NCI-H146 treated with DMSO at 0.1 percent for 48 hours (cell line): ENCODE data around the gene PPFIA1.
"Not testable (repeated sequence)": the region's sequence is repeated elsewhere in the genome, so short reads cannot be mapped to it uniquely, and the experiment has no call there.

Experiments used
- DNase-seq: peaks from one replicate; lab custom pipeline; 2025; ENCODE audit not compliant: unreplicated experiment; lab: John Stamatoyannopoulos, UW

The PPFIA1 gene

DNA sequence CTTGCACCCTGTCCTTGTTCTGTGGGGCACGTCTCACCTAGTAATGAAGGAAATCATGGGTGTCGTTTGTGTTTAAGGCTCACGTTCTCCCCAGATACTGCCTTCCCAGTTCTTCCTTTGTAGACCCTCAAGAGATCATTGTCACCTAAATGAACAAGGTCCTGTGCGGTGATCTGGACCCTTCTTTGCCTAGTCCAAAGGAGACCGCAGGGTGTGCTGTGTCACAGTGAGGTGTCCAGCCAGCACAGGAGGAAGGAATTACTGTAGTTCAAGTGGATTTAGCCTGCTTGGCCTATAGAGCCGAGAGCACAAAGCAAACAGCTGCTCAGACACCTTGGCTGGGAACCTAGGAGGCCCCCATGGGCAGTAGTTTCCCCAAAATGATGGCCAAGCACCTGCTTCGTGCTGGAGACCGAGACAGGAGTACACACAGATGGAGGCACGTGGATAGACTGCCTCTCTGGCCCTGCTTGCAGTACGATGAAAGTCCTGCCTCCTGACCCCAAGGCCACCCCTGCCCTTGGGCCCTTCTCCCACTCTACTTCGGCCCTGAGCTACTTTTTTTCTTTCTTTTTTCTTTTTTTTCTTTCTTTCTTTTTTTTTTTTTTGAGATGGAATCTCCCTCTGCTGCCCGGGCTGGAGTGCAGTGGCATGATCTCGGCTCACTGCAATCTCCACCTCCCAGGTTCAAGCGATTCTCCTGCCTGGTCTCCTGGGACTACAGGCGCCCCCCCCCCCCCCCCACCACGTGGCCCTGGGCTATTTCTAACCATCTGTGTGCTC lies 19.4 kb upstream of the PPFIA1 start:
- DNase-seq: no peak

DNA sequence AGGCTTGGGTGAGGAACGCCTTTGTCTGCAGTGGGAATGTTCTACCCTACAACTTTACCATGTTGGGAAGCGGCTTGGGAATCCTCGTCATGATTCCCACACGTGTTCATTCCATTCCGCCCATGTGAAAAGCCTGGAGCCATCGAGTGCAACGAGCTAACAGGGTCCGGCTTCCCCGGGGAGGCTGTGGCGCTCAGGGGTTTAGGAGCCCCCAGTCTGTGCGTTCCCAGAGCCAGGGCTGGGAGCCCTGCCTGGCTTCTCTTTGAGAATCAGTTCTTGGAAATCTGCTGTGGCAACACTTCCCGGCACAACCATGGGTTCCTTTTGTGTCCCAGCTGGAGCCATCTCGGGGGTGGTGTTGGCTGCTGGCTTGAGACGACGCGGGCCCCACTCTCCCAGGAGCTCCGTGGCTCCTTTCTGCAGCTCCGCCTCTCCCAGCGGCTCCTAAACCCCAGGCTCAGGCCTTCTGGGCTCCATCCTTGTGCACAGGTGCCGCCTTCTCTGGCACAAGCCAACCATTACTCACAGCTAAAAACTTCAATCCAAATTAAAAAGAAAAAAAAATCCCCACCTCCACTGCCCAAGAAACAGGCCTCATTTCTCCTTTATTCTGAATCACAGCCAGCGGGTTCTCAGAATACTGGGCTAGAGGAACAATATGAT lies 18.7 kb upstream of the PPFIA1 start:
- DNase-seq: no peak

DNA sequence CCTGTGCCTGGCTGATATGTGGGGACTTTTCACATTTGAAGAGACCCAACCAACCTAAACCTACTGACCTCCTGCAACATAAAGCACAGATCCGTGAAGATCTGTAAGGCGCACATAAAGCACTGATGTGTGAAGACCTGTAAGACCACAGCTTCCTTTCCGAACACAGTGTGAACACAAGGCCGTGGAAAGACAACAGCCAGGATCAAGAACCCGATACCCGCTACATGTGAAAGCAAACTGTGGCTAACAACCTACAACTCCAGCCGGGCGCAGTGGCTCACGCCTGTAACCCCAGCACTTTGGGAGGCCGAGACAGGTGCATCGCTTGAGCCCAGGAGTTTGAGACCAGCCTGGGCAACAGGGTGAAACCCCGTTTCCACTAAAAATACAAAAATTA lies 17.6 kb upstream of the PPFIA1 start:
- no peak for DNase-seq

DNA sequence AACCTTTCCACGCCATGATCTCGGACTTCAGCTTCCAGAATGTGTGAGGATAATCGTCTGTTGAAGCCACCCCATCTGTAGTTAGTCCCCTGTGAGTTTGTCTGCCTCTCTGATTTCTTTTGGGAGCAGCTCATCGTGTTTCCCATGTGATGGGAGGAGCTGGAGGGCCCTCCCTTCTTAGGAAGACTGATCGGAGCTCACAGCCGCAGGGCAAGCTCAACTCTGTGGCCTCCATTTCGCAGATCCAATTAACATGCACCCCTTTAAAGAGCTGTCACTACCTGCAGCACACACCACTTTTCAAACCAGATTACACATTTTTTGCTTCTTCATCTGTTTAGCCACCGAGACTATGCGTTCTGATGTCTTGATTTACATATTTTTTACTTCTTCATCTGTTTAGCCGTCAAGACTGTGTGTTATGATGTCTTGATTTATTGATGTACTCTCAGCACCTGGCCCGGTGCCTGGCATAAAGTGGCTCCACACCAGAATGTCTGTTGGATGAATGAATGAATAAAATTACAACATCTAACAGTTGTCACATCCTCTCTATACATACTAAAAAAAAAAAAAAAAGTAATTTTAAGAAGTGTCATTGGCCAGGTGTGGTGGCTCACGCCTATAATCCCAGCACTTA lies 14.9 kb upstream of the PPFIA1 start:
- no peak for DNase-seq

DNA sequence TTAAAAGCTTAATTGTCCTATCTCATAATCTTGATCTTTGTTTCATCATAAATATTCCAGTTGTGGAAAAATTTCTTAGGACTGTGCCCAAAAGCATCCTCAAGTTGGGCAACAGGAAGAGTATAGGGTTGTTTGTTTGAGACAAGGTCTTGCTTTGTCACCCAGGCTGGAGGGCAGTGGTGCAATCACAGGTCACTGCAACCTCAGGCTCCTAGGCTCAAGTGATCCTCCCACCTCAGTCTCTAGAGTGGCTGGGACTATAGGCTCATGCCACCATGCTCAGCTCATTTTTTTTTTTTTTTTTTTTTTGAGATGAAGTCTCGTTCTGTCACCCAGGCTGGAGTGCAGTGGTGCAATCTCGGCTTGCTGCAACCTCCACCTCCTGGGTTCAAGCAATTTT lies 11.4 kb upstream of the PPFIA1 start:
- not testable (repeated sequence) for DNase-seq

DNA sequence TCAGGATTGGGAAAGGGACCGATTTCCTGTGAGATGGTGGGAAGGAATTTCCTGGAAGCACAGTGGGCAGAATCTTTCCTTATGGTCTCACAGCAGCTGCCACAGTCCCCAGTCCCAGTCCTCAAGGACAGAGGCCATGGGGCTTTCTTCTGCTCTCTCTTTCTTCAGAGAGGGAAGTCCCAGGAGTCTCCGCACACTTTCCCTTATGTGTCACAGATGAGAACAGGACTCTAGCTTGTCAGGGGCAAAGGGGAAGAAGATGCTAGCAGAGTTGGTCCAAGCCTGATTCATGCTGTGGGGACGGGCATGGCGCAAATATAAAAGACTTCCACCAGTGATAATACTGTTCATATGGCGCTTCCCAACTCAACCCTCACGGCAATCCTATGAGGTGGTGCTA lies 7.5 kb upstream of the PPFIA1 start:
- no peak for DNase-seq

DNA sequence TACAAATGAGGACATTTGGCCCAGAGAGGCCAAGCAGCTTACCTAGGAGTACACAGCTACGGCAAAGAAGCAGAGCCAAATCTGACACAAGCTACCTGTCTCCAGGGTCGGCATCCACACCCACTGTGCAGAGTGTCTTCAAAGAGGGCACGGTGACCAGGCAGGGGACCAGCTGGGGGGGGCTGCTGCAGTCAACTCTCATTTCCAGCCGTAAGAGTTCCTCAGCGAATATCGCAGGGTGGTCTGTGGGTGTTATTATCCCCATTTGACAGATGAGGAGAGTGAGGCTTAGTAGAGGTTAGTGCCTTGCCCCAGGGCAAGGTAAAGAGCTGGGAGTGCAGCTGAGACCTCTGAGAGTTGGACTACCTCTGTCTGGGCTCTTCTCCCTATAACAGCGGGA lies 7.1 kb upstream of the PPFIA1 start:
- no peak for DNase-seq

DNA sequence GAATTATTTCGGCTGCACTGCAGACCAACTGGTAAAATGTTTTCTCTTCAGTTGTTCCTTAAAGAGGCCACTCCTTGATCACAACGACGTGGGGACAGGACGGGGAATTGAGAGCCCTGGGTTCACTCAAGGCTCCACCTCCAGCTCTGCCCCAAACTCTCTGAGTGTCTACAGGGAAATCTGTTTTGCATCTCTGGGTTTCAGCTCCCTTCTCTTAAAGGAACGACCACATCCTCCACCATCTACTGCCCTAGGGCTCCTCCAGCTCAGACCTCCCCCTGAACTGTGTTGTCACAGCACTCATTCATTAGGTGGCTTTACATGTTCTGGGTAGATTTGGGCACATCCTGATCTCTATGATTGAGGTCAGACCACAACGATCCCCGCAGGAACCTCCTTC lies 5.1 kb upstream of the PPFIA1 start:
- DNase-seq: no peak

DNA sequence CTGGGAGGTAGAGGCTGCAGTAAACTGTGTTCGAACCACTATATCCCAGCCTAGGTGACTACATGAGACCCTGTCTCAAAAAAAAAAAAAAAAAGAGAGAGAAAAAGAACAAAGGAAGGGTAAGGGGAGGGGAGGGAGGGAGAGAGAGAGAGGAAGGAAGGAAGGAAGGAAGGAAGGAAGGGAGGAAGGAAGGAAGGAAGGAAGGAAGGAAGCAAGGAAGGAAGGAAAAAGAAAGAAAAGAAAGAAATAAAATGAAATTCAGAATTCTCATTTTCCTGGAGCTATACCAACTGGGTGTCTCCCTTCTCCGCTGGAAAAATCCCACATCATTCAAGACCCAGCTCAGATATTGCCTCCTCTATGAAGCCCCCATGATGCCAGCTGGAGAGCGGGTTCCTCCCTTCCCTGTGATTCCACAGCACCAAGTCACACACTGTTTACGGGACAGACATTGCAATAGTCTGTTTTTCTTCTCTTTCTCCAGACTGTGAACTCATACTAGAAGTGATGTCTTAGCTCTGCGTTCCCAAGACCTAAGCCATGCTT lies 3.0 kb upstream of the PPFIA1 start:
- DNase-seq: no peak

DNA sequence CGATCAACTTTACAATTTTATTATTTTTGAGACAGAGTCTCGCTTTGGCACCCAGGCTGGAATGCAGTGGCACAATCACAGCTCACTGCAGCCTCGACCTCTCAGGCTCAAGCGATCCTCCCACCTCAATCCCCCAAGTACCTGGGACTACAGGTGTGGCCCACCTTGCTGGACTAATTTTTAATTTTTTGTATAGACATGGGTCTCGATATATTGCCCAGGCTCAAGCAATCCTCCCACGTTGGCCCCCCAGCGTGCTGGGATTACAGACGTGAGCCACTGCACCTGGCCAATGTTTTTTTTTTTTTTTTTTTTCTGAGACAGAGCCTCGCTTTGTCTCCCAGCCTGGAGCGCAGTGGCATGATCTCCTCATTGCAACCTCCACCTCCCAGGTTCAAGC lies 2.0 kb upstream of the PPFIA1 start:
- no peak for DNase-seq

DNA sequence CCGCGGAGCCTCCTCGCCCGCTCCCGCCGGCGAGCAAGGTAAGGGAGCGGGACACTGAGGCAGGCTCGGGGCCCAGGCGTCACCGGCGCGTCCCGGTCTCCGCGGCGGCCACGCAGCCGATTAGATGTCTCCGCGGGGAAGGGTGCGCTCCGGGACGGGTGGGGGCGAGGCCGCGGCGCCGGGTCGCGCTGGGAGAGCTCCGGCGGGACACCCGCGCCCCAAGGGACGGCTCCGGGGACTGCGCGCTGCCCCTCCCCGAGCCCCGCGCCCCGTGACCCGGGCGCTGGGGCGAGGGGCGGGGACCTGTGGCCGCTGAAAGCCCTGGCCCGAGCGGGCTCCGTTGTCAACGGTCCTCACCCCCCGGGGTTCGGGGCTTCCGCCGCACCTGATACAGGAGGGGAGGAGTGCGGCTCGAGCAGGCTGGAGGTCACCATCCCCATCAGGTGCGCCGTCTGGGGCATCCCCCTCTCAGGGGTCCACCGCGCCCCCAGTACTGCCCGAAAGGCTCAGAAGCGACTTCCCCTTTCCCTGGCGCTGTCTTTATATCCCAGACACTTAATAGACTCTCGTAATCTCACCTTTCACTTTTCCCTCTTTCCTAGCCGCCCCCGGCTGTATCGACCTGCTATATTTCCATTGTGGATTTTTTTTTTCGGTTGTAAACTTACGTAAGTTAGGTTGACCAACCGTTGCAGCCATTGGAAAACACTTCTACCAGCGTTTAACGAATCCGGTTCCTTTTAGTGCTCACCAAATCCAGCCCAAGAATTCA lies 573 bp downstream of the PPFIA1 start:
- peak; percentile 42 for DNase-seq

DNA sequence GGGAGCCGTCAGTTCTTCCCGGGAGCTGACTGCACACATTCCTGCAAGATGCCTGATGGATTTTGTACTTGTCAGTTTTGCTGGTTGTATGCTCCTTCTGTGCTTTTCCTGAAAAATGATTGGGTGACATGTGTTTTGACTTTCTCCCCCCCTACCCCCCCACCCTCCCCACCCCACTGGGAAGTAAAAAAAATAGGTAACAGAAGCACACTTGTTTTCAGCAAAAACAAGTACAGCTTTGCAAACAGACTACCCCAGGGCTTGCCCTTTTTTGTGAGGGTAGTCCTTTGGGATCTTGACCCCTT lies 1.1 kb downstream of the PPFIA1 start:
- no peak for DNase-seq

DNA sequence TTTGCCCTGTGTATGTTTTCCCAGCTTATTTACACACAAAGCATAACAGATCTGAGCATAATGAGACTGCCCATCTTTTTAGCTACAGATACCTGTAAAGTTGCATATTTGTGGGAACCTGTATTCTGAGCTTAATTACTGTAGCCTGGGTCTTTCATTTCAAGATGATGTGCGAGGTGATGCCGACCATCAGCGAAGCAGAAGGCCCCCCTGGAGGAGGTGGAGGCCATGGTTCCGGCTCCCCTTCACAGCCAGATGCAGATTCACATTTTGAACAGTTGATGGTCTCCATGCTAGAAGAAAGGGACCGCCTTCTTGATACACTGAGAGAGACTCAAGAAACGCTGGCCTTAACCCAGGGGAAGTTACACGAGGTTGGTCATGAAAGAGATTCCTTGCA lies 1.5 kb downstream of the PPFIA1 start:
- DNase-seq: no peak

DNA sequence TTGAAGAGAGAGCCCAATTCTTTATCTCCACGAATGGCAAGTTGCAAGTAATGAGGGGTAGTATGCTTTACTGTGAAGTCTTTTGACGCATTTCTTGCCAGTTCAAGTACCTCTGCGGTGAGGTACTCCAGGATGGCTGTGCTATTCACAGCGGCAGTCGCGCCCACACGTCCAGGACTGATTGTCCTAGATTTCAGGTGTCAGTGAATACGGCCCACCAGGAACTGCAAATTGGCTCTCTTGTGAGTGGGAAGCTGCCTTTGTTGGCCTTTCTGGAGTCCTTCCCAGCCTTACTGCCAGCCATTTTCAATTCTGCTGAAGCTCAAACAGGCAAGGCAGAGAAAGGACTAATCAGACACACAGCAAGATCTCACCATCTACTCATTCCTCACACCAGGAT lies 8.5 kb downstream of the PPFIA1 start:
- no peak for DNase-seq

DNA sequence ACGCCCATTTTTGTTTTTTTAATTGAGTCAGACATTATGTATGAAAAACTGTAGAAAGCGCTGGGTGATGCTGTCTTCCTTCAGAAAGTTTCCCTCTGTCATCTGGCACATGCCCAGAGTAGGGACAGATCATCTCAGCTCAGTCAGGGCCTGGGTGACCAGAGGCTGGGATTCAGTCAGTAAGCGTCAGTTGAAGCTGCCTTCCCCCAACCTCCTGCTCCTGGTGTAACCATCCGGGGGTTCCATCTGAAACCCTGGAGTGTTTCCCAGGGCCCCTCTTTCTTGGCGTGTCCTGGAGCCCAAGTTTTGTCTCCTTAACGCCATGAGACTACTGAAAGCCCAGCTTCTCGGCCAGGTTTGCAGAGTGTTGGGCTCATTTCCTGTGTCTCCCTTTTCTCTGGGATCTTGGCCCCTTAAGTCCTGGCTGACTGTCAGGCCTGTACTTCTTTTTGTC lies 10.7 kb downstream of the PPFIA1 start:
- DNase-seq: no peak

DNA sequence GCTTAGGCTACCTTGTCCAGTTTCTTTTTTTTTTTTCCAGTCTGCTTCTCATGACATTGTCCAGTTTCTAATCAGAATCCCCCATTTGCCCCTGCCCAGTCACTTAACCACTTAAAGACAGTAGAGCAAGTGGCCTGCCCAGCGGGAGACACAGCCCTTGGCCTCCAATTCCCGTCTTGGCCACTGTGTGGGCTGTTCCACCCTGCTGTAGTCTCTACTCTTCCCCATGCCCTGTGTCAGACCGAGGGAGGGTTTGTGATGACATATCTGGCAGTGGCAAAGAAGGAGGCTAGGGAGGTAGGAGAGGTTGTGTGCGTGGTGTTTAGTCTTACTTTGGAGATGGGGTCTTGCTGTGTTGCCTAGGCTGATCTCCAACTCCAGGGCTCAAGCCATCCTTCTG lies 11.5 kb downstream of the PPFIA1 start:
- no peak for DNase-seq

DNA sequence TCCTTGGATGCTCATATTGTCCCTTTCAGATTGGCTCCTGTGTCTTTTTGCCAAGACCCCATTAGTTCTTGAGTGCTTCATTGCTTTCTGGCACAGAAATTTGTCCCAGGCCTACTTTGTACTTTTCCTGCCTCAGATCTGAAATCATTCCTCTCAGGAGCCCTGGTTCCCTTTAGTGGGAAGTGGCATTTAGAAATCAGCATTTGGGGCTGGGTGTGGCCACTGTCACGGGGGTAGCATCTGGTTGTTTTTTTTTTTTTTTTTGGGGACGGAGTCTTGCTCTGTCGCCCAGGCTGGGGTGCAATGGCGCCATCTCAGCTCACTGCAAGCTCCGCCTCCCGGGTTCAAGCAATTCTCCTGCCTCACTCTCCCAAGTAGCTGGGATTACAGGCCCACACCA lies 18.2 kb downstream of the PPFIA1 start:
- no peak for DNase-seq

DNA sequence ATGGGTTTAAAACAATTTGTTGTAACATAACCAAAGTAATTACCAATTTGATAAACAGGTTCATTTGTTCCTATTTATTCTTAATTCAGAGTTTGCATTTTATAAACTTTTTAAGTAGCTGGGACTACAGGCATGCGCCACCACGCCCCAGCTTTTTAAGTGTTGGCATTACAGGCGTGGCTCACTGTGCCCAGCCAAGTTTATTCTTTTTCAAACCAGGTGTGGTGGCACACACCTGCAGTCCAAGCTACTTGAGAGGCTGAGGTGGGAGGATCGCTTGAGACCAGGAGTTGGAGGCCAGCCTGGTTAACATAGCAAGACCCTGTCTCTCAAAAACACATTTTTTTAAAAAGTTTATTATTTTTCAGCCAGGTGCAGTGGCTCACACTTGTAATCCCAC lies 19.1 kb downstream of the PPFIA1 start:
- DNase-seq: no peak

DNA sequence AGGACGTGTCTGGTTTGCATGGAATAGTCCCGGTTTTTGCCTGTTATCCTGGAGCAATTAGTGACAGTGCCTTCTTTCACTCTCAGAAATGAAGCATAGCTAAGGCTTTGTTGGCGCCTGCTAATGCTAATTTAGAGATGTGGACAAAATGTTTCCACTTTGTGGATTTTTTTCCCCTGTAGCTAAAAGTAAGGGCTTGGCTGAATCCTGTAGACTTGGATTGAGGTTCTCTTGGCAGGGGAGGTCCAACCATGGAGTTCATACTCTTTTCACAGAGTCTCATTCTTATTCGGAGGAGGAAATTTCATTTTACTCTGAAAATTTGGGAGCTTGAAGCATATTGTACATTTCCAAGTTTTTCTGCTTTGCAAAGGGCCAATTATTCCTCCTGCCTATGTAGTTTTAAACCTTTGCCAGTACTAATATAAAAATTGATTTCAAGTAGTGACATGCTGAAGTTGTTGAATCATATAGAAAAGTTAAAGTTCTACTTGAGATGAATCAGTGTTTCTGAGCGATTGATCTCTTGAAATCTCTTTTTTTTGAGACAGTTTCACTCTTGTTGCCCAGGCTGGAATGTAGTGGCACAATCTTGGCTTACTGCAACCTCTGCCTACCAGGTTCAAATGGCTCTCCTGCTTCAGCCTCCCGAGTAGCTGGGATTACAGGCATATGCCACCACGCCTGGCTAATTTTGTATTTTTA lies 20.0 kb downstream of the PPFIA1 start:
- DNase-seq: no peak

DNA sequence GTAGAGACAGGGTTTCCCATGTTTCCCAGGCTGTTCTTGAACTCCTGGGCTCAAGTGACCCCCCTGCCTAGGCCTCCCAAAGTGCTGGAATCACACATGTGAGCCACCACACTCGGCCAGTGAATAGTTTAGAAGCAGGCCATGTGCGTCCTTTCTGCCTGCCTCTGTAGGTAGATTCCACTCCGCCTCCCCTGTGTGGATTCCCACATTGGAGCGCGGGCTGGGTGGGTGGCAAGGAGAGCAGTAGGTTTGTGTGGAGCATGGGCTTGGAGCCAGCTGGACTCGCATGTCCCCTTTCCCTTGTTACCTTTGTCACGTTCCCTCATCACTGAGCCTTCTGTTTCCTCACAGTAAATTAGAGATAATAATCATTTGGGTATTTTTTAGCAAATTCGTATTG lies 21.7 kb downstream of the PPFIA1 start:
- no peak for DNase-seq

DNA sequence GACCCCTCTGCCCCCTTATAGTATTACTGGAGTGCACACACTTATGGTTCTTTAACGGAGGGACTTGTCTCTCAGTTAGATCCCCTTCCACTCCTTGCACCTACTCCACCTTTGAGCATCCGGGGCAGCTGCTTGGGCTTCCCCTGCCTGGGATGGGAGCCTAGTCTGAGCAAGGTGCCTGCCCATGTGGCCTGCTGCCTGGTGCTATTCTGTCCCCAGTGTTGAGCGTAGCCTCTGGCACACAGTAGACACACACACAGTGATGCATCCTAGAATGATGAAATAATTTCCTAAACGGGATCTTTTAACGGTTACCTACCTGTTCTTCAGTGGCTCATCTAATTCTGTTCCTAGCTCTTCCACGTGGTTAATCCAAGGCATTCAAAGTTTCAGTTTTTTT lies 22.4 kb downstream of the PPFIA1 start:
- no peak for DNase-seq
